Left colon (tissue), 2 donors: ENCODE results near the gene KLF16. TPM values are rescaled to one million over a fixed set of nuclear protein-coding genes. Genes with fewer than 3 reads are reported as not detected.

Experiments
- ATAC-seq: fragments of 200-7000 bp; cut with Tn5 transposase; one replicate; pipeline ENCODE4 v1.9.1; 2020; ENCODE audit warnings: mild to moderate bottlenecking, moderate library complexity
- DNase-seq, 2 donors: peaks; one replicate each; pipeline ENCODE4 v3.0.0-alpha.2; 2020
- intact Hi-C, 2 donors: fragments of 100-400 bp; cut with DNase I in 1 of 2; cut with micrococcal nuclease in 1 of 2; formaldehyde crosslinking; loops; one replicate each; pipeline versions ENCODE4 v1.11.2 to v1.14.0; 2022; cut with DNase I, micrococcal nuclease
- total RNA-seq, 2 donors: library from RNA; stranded (reverse); fragmentation: NEBNext Ultra II Directional; extraction: Animal tissue kit (Norgen Biotek cat#: 25700); gene quantifications; one replicate each; pipeline ENCODE4 v1.2.1, GENCODE V29; 2021
- donor health status: DM: no; HTN: no; CAD: no.
- donor health status: DM: yes; HTN: yes; CAD: no.

Gene KLF16
- total RNA-seq, 2 donors from 2014 or later: 30.6 to 35.9 TPM

GRCh38 chr19:1873524-1874473 is 10.4 kb upstream of the KLF16 start:
- DNase-seq: no peak
- ATAC-seq: no peak

DNA sequence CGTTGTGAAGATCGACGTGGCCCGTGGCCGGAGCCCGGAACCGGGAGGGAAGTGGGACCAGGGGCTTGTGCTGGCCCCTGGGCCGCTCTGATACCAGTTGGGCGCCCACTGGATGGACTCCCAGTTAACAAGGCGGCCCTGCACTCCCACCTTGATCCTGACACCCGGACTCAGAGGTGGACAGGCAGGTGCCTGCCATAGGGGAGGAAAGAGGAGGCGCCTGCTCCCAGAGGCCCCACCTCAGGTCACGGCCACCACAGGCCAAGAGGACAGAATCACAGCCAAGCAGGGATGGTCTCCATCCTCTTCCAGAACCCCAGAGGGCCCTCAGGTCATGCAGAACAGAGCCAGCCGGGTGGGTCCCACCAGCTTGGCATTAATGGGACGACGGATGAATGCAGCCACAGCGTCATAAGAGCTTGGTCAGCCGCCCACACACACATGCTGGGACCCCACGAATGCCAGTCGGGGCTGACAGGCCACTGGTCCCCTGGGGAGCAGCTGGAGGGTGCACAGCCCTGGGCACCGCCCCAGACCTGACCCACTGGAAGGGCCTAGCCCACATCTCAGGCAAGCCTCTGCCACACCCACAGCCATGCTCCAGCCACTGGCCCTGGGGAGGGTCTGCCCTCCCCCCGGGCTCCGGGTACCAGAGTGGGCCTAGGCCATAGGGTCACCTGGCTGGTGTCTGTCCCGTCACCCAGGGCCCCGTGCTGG is 9.6 kb upstream of the KLF16 start:
- no peak for ATAC-seq
- intact Hi-C loops: no loop called here
- DNase-seq: no peak

More at GRCh38 chr19:1873524-1874473, 10.4 kb upstream of the KLF16 start:
- intact Hi-C loops: no loop called here

DNA sequence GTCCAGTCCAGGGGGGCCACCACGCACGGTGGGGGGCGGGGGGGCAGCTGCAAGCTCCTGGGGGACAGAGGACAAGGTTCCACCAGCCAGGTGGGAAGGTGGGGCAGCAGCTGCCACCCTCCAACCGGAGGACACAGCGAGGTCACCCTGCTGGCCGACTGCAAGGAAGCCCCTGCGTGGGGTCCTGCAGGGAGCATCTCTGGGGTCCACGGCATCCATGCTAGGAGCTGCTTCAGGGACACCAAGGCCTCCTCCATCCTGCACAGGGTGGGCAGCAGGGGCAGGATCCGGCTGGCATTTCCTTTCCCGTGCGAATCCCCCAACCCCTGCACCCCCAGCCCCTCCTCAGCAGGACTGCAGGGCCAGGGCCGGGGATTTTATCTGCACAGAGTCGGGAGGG is 8.3 kb upstream of the KLF16 start:
- DNase-seq (no peak), ATAC-seq (no peak)
- intact Hi-C loops: no loop called here

GRCh38 chr19:1871140-1871597 is 7.8 kb upstream of the KLF16 start:
- intact Hi-C loops: no loop called here
- ATAC-seq: no peak
- DNase-seq: no peak

- intact Hi-C loops: no loop called here
- ATAC-seq: no peak
- DNase-seq: no peak
Observed at GRCh38 chr19:1868971-1869370, 5.6 kb upstream of the KLF16 start.

- ATAC-seq: no peak
- intact Hi-C loops: no loop called here
Observed at GRCh38 chr19:1867349-1867724, 4.0 kb upstream of the KLF16 start.

DNA sequence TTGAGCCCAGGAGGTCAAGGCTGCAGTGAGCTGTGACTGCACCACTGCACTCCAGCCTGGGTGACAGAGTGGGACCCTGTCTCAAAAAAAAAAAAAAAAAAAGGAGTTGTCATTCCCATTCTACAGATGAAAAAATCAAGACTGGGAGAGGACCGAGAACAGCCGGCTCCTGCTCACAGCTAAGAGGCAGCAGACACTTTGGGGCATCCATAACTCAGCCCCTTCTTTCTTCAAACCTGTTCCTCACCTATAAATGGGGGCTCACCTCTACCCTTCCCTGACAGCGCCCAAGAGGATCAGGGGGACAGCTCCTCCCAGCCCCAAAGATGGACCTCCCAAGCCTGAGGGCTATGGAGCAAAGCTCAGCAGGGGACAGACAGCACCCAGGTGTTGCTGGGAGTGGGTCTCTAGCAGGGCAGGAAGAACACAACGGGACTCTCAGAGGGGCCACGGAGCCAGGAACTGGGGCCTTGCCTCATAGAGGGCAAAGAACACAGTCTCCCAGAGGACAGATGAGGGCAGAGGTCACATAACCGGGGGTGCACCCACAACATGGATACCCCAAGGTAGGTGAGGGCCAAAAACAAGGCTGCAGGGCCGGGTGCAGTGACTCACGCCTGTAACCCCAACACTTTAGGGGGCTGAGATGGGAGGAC is 3.4 kb upstream of the KLF16 start:
- intact Hi-C loops: no loop called here
- ATAC-seq (no peak), DNase-seq (no peak)

More at GRCh38 chr19:1867349-1867724, 4.0 kb upstream of the KLF16 start:
- DNase-seq: no peak

- ATAC-seq: no peak
- intact Hi-C loops: no loop called here
- DNase-seq: no peak
Observed at GRCh38 chr19:1865172-1866010, 2.0 kb upstream of the KLF16 start.

DNA sequence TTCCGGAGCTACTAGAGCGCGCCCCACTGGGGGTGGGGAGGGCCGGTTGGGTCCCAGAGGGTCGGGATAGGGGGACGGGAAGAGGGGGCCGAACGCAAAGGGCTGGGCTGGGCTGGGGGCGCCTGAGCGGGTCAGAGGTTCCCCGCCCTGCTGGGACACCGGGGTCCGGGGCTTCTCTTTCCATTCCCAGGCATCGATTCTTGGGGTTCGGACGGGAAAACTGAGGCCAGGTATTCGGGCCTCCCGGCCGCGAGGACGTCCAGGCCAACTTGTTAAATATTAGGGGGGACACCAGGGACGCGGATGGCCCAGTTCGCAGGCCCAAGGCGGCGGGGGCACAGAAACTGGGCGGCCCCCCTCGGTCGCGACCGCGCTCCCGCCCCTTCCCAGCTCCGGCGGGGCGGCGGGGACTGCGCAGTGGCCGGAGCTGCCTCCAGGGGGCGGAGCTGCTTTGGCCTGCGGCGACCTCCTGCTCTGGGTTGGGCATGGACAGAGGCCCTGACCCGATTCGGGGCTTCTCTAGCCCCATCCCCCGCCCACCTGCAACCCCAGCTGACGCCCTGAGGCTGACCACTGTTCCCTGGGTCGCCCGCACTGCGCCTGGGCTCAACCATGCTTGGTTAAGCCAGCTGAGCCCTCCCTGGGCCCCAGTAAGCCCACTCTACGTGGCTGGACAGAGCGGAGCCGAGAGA is 1.2 kb upstream of the KLF16 start:
- DNase-seq (peak; percentile 77 to 81), ATAC-seq (peak; percentile 48)
- intact Hi-C loops: no loop called here

DNA sequence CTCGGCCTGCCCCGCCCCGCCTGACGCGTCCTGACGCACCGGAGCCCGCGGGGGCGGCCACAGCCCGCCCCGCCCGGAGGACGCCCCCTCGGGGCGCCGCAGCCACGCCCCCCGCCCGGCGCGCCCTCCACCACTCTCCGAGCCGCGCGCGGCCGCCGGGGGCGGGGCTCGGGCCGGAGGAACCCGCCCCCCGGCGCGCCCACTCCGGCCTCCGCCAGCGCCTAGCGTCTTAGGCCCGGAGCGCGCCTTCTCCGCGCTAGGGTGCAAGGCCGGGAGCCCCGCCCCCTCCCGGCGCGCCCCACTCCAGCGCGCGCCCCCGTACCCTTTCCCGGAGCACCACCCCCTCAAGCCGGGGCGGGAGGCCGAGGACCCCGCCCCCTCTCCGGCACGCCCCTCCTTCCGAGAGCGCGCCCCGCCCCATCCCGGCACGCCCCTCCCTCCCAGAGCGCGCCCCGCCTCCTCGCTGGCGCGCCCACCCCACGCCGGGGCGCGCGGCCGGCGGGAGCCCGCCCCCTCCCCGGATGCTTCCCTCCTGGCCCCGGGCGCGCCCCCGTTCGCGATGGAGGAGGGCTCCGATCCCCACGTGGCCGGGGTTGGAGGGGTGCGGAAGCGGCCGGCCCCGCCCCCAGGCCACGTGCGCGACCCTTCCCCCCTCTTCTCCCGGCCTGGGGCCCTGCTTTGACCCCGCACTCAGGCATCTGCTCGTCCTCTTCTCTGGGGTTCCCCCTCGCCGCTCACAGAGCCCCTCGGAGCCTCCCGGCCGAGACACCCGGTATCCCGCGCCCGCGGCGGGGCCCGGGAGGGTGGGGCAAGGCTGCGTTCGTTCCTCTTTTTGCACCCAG is 480 bp upstream of the KLF16 start:
- ATAC-seq (peak; percentile 72), DNase-seq (peak; percentile 90 to 91)
- intact Hi-C loops: no loop called here

DNA sequence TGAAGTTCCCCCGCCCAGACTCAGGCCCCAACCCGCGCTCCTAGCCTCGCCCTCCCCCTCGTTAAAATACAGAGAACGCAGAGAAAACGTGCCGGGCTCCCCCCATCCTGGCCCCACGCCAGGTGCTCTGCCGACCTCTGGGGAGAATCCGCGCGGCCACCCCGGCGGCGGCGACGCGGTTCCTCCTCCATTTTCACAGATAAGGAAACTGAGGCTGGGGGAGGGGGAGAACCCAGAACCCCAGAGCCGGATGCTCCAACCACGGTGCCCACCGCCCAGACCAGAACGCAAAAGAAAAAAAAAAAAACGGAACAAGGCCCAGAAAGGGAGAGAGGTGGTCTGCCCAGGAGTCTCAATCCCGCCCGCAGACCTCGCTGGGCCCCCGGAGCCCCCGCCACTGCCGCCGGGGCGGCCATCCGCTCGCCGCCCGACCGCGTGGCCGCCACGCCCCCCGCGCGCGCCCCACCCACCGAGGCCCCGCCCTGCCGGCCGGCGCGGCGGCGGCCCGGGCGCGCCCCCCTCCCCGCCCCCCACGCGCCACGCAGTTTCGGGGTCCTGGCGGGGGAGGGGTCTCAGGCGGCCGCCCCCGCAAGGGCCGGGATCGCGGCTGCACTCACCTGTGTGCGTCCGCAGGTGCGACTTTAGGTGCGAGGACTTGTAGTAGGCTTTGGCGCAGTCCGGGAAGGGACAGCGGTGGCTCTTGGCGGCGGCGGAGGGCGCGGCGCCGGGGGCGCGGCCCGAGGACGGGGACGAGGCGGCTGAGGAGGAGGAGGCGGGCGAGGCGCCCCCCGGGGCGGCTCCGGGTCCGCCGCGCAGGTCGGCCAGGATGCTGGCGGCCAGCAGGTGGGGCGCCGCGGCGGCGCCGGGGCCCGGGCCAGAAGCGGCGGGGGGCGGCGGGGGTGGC is 703 bp downstream of the KLF16 start:
- DNase-seq (peak; percentile 50 to 70), ATAC-seq (no peak)
- intact Hi-C loops: no loop called here

DNA sequence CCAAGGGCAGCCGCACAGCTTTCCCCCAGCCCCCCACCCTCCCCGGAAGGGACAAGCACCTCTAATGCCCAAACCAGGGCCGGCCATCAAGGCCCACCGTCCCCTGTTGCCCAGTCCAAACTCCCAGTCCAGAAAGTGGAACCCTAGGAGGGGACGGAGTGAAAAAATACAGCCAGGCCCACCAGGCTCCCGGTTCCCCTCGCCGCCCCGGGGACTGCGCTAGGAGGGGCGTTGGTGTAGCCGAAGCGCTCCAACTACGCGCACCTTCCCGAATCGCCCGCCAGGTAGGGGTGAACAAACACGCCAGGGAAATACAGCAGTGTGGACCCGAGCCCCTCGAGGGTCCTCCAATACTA is 1.3 kb downstream of the KLF16 start:
- ATAC-seq (no peak), DNase-seq (no peak)
- intact Hi-C loops: no loop called here

- ATAC-seq (no peak), DNase-seq (peak in 1 of 2 donors; percentile 35)
- intact Hi-C loops: no loop called here
Observed at GRCh38 chr19:1861599-1862031, 1.8 kb downstream of the KLF16 start.

GRCh38 chr19:1860821-1861598 is 2.4 kb downstream of the KLF16 start:
- DNase-seq (peak; percentile 33 to 44), ATAC-seq (no peak)
- intact Hi-C loops: no loop called here

GRCh38 chr19:1860042-1860775 is 3.2 kb downstream of the KLF16 start:
- ATAC-seq (no peak), DNase-seq (peak; percentile 78 to 83)
- intact Hi-C loops: no loop called here
